ENCODE results near the gene CCL17.
"Not testable (repeated sequence)": the region's sequence is repeated elsewhere in the genome, so short reads cannot be mapped to it uniquely, and the experiment has no call there.

The CCL17 gene

GRCh38 chr16:57372372-57373116 lies 32.0 kb upstream of the CCL17 start, which contains the start of gene CX3CL1:
Gene CX3CL1, plus strand, starts transcription at chr16:57372490. Its CDS starts 79 bp downstream, at chr16:57372569.
- peak within 1 kb of the TSS; percentile 23; the same call in 1 of the 2 replicates for H3K27ac ChIP-seq
- TF ChIP-seq, protein P1, sequence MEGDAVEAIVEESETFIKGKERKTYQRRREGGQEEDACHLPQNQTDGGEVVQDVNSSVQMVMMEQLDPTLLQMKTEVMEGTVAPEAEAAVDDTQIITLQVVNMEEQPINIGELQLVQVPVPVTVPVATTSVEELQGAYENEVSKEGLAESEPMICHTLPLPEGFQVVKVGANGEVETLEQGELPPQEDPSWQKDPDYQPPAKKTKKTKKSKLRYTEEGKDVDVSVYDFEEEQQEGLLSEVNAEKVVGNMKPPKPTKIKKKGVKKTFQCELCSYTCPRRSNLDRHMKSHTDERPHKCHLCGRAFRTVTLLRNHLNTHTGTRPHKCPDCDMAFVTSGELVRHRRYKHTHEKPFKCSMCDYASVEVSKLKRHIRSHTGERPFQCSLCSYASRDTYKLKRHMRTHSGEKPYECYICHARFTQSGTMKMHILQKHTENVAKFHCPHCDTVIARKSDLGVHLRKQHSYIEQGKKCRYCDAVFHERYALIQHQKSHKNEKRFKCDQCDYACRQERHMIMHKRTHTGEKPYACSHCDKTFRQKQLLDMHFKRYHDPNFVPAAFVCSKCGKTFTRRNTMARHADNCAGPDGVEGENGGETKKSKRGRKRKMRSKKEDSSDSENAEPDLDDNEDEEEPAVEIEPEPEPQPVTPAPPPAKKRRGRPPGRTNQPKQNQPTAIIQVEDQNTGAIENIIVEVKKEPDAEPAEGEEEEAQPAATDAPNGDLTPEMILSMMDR (conservative IDR thresholded peaks at IDR 0.05) = no peak

DNA sequence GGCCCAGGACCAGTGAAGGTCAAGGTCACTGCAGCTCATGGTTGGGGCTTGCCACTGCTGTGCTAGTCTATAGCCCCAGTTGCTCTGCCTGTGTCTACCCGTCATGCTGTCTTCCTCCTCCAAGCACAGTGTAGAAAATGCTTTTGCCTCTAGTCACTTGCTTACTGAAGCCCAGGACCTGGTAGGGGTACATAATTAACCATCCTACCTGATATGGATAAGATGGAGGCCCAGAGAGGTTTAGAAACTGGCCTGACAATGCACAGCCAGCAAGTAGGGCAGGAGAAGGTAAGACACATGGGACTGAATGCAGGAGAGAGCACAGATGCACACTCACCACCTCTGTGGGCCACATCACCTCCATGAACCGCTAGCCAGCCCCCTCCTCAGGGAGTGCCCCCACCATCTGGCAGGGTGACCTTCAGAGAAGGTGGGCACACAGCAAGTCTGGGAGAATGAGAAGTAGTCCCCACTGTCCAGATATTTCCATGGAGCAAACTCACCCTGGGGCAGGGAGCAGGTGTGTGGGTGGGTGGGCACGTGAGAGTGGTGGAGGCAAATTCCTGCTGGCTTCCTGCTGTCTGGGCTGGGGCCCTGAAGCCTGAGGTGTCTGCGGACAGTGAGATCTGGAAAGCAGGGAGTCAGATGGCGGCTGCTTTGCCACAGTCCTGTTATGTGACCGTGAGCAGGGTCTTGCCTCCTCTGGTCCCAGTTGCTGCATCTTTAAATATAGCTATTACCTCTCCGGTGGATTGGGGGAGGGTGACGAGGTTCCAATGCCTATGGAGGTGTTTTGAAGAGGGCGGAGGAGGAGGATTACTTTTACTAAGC lies 31.2 kb upstream of the CCL17 start:
- TF ChIP-seq, protein P1 (conservative IDR thresholded peaks at IDR 0.05) = no peak
- H3K27ac ChIP-seq = no peak overlapping the region; the same call in 1 of the 2 replicates

DNA sequence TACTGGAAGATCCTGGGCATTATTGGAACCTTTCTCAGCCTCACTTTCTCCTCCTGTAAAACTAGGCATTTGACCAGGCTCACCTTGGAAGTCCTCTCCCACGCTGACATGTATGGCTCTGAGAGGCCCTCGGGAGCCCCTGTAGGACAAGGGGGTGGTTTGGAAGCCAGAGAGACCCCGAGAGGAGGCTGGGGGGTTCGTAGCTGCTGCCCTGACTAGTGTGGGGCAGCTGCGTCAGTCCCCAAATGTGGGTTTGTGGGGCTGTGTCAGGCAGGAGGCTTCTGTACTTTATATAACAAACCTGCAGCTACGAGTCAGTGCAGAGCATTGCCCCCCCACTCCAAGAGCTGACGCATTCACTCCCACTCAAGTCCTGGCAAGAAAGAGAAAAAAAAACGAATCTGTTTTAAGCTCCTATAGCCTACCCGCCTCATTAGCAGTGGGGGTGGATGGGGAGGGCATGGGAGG lies 30.5 kb upstream of the CCL17 start:
- TF ChIP-seq, protein P1 (conservative IDR thresholded peaks at IDR 0.05) = no peak
- no peak overlapping the region for H3K27ac ChIP-seq

DNA sequence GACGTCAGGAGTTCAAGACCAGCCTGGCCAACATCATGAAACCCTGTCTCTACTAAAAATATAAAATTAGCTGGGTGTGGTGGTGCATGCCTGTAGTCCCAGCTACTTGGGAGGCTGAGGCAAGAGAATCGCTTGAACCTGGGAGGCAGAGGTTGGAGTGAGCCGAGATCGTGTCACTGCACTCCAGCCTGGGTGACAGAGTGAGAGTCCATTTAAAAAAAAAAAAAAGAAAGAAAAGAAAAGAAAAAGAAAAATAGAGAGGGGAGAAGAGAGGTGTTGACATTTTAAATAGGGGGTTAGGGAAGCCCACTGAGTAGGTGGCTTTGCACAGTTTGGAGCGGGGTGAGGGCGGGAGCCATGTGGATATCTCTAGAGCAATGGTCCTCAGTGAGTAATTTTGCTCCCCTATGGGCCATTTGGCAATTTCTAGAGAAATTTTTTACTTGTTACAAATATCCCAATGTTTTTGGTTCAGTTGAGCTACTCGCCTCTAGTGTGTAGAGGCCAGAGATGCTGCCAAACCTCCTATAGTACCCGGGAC lies 29.6 kb upstream of the CCL17 start:
- not testable (repeated sequence) for H3K27ac ChIP-seq

GRCh38 chr16:57376313-57376818 lies 28.2 kb upstream of the CCL17 start:
- TF ChIP-seq, protein P1 (conservative IDR thresholded peaks at IDR 0.05) = no peak
- H3K27ac ChIP-seq = no peak overlapping the region

DNA sequence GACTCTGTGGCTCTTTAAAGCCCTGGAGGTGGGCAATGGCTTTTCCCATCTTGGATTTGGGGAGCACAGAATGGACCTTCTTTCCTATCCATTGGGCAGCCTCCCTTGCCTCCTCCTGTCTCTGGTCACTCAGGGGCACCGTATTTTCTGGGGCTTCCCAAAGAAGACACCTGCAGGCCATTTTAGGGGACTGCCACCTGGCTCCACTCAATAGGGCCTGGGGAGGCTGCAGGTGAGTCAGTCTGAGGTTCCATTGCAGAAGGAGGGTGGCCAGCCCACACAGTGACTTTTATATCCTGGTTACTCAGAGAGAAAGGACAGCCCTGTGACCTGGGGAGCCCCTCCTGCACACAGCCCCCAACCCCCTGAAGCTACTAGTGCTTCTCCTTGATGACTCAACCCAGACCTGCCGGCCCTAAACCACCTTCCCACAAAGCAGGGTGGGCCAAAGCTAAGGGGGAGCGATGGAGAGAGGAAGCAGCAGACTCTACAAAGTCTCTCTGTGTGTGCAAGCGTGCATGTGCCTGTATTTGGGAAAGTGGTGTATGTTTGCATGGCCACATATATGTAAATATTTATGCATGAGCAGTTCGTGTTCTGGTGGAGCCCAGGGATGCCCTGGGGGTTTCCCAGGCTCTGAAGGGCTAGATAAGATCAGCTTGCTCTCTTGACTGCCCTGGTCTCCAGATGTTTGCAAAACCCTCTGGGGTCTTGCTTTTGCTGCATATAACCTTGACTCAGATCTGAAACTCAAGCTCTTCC lies 27.3 kb upstream of the CCL17 start:
- TF ChIP-seq, protein P1 (conservative IDR thresholded peaks at IDR 0.05) = no peak
- peak overlapping the region; percentile 63 for H3K27ac ChIP-seq

DNA sequence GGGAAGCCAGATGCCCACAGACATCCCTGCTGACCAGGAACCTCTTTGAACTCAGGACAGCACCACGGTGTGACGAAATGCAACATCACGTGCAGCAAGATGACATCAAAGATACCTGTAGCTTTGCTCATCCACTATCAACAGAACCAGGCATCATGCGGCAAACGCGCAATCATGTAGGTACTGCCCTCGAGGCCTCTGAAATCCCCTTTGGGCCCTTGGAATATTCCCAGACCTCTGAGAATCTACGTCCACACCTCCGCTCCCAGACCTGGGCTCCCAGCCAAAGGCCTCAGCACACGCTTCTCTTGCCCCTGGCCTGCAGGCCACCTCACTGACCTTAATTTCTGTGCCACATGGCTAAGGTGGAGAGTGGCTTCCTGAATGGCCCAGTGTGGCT lies 25.0 kb upstream of the CCL17 start:
- H3K27ac ChIP-seq = no peak overlapping the region
- TF ChIP-seq, protein P1 (conservative IDR thresholded peaks at IDR 0.05) = no peak

All from VCaP (cell line).